ENCODE results near the gene TXNDC8.

Gene TXNDC8

DNA sequence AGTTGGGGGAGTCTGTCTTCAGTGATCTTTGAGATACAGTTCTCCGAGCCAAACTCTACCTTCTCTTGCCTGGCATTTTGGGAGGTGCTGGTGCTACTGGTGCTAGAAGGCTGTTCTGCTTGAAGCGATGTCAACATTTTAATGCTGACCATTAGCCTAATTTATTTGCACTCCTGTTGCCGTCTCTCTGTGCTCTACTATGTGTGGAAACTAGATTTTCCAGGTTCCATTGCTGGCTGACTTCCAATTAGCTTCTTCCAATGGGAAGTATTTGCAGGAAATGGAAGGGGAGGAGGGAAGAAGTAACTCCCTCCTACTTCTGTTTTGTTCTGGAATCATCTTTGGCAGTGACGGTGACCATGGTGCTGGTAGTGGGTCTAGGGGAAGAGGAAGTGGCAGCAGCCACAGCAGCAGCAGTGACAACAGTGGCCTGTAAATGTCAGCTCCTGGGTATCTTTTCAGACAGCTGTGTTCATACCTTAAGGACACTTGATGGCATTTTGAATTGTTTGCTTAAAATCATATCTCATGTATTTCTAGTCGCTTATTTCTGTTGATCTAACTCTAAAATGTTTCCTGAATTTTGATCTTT is 7.9 kb downstream of the TXNDC8 start:
- TF ChIP-seq, protein P1, sequence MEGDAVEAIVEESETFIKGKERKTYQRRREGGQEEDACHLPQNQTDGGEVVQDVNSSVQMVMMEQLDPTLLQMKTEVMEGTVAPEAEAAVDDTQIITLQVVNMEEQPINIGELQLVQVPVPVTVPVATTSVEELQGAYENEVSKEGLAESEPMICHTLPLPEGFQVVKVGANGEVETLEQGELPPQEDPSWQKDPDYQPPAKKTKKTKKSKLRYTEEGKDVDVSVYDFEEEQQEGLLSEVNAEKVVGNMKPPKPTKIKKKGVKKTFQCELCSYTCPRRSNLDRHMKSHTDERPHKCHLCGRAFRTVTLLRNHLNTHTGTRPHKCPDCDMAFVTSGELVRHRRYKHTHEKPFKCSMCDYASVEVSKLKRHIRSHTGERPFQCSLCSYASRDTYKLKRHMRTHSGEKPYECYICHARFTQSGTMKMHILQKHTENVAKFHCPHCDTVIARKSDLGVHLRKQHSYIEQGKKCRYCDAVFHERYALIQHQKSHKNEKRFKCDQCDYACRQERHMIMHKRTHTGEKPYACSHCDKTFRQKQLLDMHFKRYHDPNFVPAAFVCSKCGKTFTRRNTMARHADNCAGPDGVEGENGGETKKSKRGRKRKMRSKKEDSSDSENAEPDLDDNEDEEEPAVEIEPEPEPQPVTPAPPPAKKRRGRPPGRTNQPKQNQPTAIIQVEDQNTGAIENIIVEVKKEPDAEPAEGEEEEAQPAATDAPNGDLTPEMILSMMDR (IDR thresholded peaks at IDR 0.05; ENCODE audit: insufficient read depth, low read depth, low read length, missing control alignments), result no peak
- DNase-seq (ENCODE audit: low read depth), result no peak
- H3K4me3 ChIP-seq (ENCODE audit: low read length), result no peak overlapping the region

DNA sequence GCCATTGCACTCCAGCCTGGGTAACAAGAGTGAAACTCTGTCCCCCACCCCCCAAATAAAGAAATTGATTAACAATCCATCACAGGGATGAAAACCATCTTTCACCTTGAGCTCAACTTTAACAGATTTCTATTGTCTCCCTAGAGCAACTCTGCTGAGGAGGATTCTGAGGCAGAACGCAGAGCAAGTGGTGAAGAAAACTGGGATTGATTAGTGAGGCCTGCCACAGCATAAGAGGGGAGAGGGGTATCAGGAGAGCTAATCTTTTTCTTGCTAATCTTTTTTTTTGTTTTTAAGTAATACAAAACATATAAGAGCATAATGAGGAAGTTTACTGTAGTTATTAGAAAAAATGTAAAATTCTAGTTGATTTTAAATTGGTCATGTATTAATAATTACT is 8.9 kb downstream of the TXNDC8 start:
- H3K4me3 ChIP-seq (ENCODE audit: low read length), result no peak overlapping the region
- DNase-seq (ENCODE audit: low read depth), result no peak
- TF ChIP-seq, protein P1 (IDR thresholded peaks at IDR 0.05; ENCODE audit: insufficient read depth, low read depth, low read length, missing control alignments), result no peak

DNA sequence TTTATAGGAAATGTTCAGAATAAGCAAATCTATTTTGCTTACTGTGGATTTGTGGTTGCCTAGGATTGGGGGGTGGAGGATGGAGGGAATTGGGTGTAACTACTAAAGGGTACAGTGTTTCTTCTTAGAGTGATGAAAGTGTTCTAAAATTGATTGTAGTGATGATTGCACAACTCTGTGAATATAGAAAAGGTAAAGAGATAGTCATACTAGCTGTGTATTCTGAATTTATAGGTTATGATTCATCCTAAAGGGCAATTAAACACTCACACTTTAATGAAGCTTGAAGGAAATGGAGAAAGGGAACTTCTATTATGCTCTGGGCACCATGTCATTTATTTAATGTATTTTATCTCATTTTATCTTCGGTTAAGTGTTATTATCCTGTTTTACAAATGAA is 9.9 kb downstream of the TXNDC8 start:
- no peak overlapping the region for H3K4me3 ChIP-seq (ENCODE audit: low read length)
- TF ChIP-seq, protein P1 (IDR thresholded peaks at IDR 0.05; ENCODE audit: insufficient read depth, low read depth, low read length, missing control alignments), result no peak
- peak; percentile 44 for DNase-seq (ENCODE audit: low read depth)

DNA sequence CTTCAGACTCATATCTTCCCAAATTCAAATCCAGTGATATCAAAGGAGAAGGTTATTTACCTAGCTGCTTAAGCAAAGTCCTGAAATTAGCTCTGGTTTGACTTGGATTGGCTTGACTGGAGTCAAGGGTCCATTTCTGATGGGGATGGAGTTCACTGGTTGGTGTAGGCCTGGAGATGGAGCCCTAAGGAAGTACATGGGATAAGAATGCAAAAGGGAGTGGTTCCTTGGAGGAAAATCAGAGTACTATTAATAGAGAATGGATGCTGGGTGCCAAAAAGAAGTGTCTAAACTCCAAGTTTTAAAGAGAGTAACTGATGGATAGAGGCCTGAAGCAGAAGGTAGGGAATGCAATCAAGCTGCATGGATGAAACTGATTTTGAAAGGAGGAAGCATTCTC is 13.8 kb downstream of the TXNDC8 start:
- no peak for DNase-seq (ENCODE audit: low read depth)

DNA sequence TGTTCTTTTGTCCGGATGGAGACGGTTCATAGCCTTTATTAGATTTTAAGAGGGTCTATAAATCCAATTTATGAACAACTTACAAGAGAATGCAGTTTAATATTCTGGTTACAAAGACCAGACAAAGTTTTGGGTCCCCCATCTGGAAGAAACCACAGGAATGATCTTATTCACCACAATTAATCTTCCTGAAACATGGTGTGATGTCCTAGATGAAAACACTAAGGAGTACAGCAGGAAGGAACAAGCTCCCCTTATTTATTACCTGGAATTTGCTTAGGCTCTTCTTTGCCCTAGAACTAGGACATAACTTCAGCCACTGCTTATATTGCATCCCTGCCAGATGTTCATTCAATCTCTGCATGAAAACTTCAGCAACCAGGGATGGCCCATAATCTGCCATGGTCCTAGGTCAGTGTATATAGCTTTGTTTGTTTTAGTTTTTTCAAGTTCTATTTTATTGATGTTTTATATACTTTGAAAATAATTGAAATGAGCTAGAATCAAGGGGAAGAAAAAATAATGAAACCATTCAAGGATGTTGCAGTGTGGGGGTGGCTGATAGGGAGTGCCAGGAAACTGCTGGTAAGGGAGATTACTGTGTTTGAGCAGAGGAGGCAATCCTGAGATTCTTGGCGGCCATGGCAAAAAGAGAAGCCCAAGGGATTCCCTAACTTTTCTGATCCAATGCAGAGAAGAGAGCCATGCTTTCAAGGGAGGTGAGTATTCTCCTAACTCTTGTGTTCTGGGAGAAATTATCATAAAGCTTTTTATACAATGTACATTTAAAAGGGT is 16.8 kb downstream of the TXNDC8 start:
- DNase-seq (ENCODE audit: low read depth), result no peak
- TF ChIP-seq, protein P1 (IDR thresholded peaks at IDR 0.05; ENCODE audit: insufficient read depth, low read depth, low read length, missing control alignments), result no peak
- no peak overlapping the region for H3K4me3 ChIP-seq (ENCODE audit: low read length)

More for the DNA sequence above, 13.8 kb downstream of the TXNDC8 start:
- H3K4me3 ChIP-seq (ENCODE audit: low read length), result no peak overlapping the region
- TF ChIP-seq, protein P1 (IDR thresholded peaks at IDR 0.05; ENCODE audit: insufficient read depth, low read depth, low read length, missing control alignments), result no peak

DNA sequence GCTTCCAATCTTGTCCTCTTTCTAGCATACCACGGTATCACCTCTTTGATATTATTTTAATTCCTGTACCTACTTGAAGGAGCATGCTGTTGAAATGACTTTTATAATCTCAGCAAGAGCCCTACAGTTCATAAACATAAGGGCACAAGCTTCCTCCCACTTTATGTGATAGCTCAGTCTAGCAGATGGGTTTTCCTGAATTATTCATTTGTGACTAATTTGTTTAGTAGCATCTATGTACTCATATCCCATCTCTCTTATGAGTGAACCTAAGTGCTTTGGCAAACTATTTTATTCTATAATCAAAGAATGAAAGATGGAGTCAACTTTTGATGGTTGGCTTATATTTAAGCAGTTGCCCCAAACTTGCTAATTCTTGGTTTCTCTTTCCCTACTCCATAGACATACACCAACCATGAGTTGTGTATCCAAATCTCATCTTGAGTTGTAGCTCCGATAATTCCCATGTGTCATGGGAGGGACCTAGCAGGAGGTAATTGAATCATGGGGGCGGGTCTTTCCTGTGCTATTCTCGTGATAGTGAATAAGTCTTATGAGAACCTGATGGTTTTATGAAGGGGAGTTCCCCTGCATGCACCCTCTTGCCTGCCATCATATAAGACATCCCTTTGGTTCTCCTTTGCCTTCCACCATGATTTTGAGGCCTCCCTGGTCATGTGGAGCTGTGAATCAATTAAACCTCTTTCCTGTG is 17.7 kb downstream of the TXNDC8 start:
- no peak overlapping the region for H3K4me3 ChIP-seq (ENCODE audit: low read length)
- TF ChIP-seq, protein P1 (IDR thresholded peaks at IDR 0.05; ENCODE audit: insufficient read depth, low read depth, low read length, missing control alignments), result no peak
- DNase-seq (ENCODE audit: low read depth), result peak; percentile 22
